Left lung (tissue), 10 donors: ENCODE data around the gene SDF4. TPM values are rescaled to one million over a fixed set of nuclear protein-coding genes. Genes with fewer than 3 reads are reported as not detected.

Source experiments
- ATAC-seq: fragments of 200-7000 bp; cut with Tn5 transposase; one replicate; pipeline ENCODE4 v1.9.1; 2020; ENCODE audit warnings: moderate library complexity
- DNase-seq, 4 donors: peaks; one replicate each; pipeline ENCODE4 v3.0.0-alpha.2; 2013 to 2020
- H3K27ac ChIP-seq, 2 donors: fragments of 200-600 bp; sonication (generic) in 1 of 2; one replicate each; pipeline versions ENCODE4 v1.5.0 to v1.8.0; 2020 to 2021
- H3K27me3 ChIP-seq, 2 donors: fragments of 200-600 bp; sonication (generic) in 1 of 2; one replicate each; pipeline versions ENCODE4 v1.5.0 to v1.8.0; 2020 to 2021
- H3K36me3 ChIP-seq, 2 donors: fragments of 200-600 bp; sonication (generic) in 1 of 2; one replicate each; pipeline versions ENCODE4 v1.5.0 to v1.8.0; 2020 to 2021
- H3K4me1 ChIP-seq, 2 donors: fragments of 200-600 bp; one replicate each; pipeline ENCODE4 v1.8.0; 2021
- H3K4me3 ChIP-seq, 2 donors: fragments of 200-600 bp; sonication (generic) in 1 of 2; one replicate each; pipeline versions ENCODE4 v1.5.0 to v1.8.0; 2020 to 2021; ENCODE audit warnings: mild to moderate bottlenecking in 1 of 2
- H3K9me3 ChIP-seq, 2 donors: fragments of 200-600 bp; sonication (generic) in 1 of 2; one replicate each; pipeline versions ENCODE4 v1.5.0 to v1.8.0; 2020 to 2021
- intact Hi-C, 2 donors: fragments of 100-400 bp; cut with DNase I; formaldehyde crosslinking; loops; one replicate each; pipeline versions ENCODE4 v1.11.2 to v1.14.2; 2022
- polyA plus RNA-seq, 6 donors: library from polyadenylated mRNA; unstranded; fragments of 120-200 nt; gene quantifications; one replicate each; pipeline ENCODE4 v1.2.1, GENCODE V29; 2013; ENCODE audit not compliant: insufficient read length in 6 of 6
- total RNA-seq, 2 donors: library from RNA; stranded (reverse); fragmentation: NEBNext Ultra II Directional; extraction: Animal tissue kit (Norgen Biotek cat#: 25700); gene quantifications; one replicate each; pipeline ENCODE4 v1.2.1, GENCODE V29; 2021
- TF ChIP-seq, protein P1 (sequence below), 2 donors: fragments of 200-600 bp; sonication (generic) in 1 of 2; IDR thresholded peaks; one replicate each; pipeline versions ENCODE4 v1.5.0 to v1.8.0; 2021; ENCODE audit warnings: antibody characterized with exemption in 2 of 2
- donor health status: DM: no; HTN: yes; CAD: no.
- donor health status: DM: no; HTN: no; CAD: no.

SDF4 gene
- total and polyA plus RNA-seq, 8 donors: 86.7 to 166 (median 100) TPM

GRCh38 chr1:1179983-1180861 is 51.6 kb downstream of the SDF4 start:
- H3K4me3 ChIP-seq: no peak overlapping the region

DNA sequence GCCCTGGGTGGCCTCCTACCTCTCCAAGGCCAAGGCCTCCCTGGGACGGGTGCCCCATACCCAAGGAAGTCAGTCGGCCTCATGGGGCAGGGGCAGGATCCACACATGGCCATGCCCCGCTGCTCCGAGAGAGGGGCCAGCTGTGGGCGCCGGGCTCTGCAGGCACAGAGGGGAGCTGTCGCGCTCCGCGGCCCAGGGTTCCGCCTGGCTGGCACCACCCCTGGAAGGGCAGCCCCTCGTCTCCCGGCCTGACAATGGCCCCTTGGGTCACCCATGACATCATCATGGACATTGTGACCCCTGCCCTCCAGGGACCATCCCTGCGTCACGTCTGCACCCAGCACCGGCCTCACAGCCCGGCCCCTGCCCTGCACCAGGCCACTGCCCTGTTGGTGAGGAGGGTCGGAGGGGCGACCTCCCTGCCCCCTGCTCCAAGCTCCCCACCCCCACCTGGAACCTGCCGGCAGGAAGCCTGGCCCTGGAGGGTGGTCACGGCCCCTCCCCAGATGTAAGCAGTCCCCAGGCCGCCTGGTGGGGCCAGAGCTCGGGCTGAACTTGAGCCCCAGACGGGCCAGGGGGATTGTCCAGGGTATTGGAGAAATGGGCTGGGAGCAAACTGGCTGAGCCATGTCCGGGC is 52.3 kb downstream of the SDF4 start:
- Histone ChIP-seq H3K36me3 (no peaks in the 10 kb centered on the region), H3K4me3 (no peak overlapping the region), H3K4me1 (no peaks in the 10 kb centered on the region), H3K9me3 (no peaks in the 10 kb centered on the region), H3K27me3 (peaks cover 7 to 64% of the 10 kb centered on the region in 2 donors), H3K27ac (no peak overlapping the region)
- intact Hi-C loops: no loop called here
- no peak for ATAC-seq
- TF ChIP-seq, protein P1, sequence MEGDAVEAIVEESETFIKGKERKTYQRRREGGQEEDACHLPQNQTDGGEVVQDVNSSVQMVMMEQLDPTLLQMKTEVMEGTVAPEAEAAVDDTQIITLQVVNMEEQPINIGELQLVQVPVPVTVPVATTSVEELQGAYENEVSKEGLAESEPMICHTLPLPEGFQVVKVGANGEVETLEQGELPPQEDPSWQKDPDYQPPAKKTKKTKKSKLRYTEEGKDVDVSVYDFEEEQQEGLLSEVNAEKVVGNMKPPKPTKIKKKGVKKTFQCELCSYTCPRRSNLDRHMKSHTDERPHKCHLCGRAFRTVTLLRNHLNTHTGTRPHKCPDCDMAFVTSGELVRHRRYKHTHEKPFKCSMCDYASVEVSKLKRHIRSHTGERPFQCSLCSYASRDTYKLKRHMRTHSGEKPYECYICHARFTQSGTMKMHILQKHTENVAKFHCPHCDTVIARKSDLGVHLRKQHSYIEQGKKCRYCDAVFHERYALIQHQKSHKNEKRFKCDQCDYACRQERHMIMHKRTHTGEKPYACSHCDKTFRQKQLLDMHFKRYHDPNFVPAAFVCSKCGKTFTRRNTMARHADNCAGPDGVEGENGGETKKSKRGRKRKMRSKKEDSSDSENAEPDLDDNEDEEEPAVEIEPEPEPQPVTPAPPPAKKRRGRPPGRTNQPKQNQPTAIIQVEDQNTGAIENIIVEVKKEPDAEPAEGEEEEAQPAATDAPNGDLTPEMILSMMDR (IDR thresholded peaks at IDR 0.05): no peak
- peak in 1 of 4 donors; percentile 73 for DNase-seq

More at GRCh38 chr1:1179983-1180861, 51.6 kb downstream of the SDF4 start:
- Histone ChIP-seq H3K4me1 (no peaks in the 10 kb centered on the region), H3K9me3 (no peaks in the 10 kb centered on the region), H3K36me3 (no peaks in the 10 kb centered on the region), H3K27ac (no peak overlapping the region), H3K27me3 (peaks cover 7 to 57% of the 10 kb centered on the region in 2 donors)
- intact Hi-C loops: no loop called here
- DNase-seq (peak in 1 of 4 donors; percentile 77), ATAC-seq (no peak)
- TF ChIP-seq, protein P1 (IDR thresholded peaks at IDR 0.05): no peak

DNA sequence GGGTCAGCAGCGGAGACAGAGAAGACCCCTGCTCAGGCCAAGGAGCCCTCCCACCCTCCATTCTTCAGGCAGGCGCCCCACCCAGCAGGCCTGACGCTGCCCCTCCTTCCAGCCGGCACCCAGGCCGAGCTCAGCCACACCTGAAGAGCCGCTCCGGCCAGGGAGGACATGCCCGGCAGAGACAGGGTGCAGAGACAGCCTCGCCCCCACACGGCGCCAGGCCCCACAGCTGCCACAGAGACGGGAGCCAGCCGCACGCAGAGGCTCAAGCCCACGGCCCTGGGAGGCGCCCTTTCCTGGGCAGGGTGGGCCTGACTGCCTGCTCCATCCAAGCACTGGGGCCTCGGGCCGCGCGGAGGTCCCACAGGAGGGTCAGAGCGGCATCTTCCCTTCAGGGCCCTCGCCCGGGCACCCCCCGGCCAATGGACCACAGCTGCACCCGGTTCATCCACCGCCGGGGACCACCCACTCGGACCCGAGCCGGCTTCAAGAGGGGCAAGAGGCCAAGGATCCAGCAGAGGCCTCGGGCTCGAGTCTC is 52.9 kb downstream of the SDF4 start:
- no peaks in the 10 kb centered on the region for H3K4me1 ChIP-seq
- H3K36me3 ChIP-seq: no peaks in the 10 kb centered on the region
- DNase-seq: peak in 1 of 4 donors; percentile 77
- no peak overlapping the region for H3K4me3 ChIP-seq
- no peak overlapping the region for H3K27ac ChIP-seq
- H3K27me3 ChIP-seq: peaks cover 11 to 70% of the 10 kb centered on the region in 2 donors
- intact Hi-C loops: no loop called here
- no peak for ATAC-seq
- TF ChIP-seq, protein P1 (IDR thresholded peaks at IDR 0.05): no peak
- H3K9me3 ChIP-seq: no peaks in the 10 kb centered on the region

- ATAC-seq (no peak), DNase-seq (peak in 1 of 4 donors; percentile 35)
- intact Hi-C loops: no loop called here
- Histone ChIP-seq H3K9me3 (no peaks in the 10 kb centered on the region), H3K27me3 (peaks cover 23 to 76% of the 10 kb centered on the region in 2 donors), H3K27ac (no peak overlapping the region), H3K4me1 (no peaks in the 10 kb centered on the region), H3K36me3 (no peaks in the 10 kb centered on the region), H3K4me3 (no peak overlapping the region)
- TF ChIP-seq, protein P1 (IDR thresholded peaks at IDR 0.05): no peak
Observed at GRCh38 chr1:1177452-1178206, 54.2 kb downstream of the SDF4 start.
